ENCODE data around the gene ERLIN1. TPM values are rescaled to one million over a fixed set of nuclear protein-coding genes. Genes with fewer than 3 reads are reported as not detected.

The ERLIN1 gene
- total RNA-seq, 1 experiment from 2014 or later: 15.1 TPM

DNA sequence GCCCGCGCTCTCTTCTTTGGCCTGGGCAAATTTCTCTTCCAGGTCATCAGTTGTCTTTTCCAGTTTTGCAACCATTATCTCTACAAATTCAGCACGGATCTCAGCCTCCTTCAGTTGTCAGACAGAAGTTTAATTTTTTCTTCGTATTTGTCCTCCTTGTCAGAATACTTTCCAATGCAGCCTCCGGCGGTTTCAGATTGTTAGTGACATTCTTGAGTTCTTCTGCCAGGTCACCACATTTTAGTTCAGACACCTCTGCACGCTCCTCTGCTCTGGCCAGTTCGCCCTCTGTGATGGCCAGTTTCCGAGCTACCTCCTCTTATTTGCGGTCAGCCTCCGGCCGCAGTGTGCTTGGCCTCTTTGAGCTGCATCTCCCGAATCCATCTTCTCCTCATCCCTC lies 71.4 kb downstream of the ERLIN1 start:
- Histone ChIP-seq H3K9ac (ENCODE audit: low read length) (no peak overlapping the region), H3K4me3 (ENCODE audit: low read length) (no peak overlapping the region), H3K27me3 (ENCODE audit: low read length) (no peaks in the 10 kb centered on the region), H3K9me2 (replicated peaks; ENCODE audit: low read length) (no peaks in the 10 kb centered on the region), H3K79me2 (ENCODE audit: low read length) (no peaks in the 10 kb centered on the region), H3K36me3 (ENCODE audit: low read depth, low read length) (no peaks in the 10 kb centered on the region), H3K4me1 (ENCODE audit: insufficient read depth, low read length) (no peaks in the 10 kb centered on the region), H2AFZ (ENCODE audit: low read length) (no peak overlapping the region), H3F3A (ENCODE audit: low read length, unreplicated experiment) (no peaks in the 10 kb centered on the region), H3K9me3 (ENCODE audit: low read length) (no peaks in the 10 kb centered on the region), H3K4me2 (ENCODE audit: low read length) (no peak overlapping the region), H4K20me1 (ENCODE audit: low read length) (no peaks in the 10 kb centered on the region), H3K27ac (ENCODE audit: low read length) (no peak overlapping the region)
- DNase-seq (no peak), ATAC-seq (no peak)
- intact Hi-C loops (cut with micrococcal nuclease): no loop called here
- POLR2A ChIA-PET (ENCODE audit: unreplicated experiment): no interaction called here
- TF ChIP-seq EZH2 (IDR thresholded peaks at IDR 0.05; ENCODE audit: low read length, unreplicated experiment): no peak
- TF ChIP-seq, protein P1, sequence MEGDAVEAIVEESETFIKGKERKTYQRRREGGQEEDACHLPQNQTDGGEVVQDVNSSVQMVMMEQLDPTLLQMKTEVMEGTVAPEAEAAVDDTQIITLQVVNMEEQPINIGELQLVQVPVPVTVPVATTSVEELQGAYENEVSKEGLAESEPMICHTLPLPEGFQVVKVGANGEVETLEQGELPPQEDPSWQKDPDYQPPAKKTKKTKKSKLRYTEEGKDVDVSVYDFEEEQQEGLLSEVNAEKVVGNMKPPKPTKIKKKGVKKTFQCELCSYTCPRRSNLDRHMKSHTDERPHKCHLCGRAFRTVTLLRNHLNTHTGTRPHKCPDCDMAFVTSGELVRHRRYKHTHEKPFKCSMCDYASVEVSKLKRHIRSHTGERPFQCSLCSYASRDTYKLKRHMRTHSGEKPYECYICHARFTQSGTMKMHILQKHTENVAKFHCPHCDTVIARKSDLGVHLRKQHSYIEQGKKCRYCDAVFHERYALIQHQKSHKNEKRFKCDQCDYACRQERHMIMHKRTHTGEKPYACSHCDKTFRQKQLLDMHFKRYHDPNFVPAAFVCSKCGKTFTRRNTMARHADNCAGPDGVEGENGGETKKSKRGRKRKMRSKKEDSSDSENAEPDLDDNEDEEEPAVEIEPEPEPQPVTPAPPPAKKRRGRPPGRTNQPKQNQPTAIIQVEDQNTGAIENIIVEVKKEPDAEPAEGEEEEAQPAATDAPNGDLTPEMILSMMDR (conservative IDR thresholded peaks at IDR 0.05; ENCODE audit: low read depth, low read length): no peak
- TF ChIP-seq EZH2phosphoT487 (IDR thresholded peaks at IDR 0.05; ENCODE audit: borderline replicate concordance, low read length): no peak
- BruUV-seq (replicated peaks): no TSS peak
- CTCF ChIA-PET: no interaction called here

DNA sequence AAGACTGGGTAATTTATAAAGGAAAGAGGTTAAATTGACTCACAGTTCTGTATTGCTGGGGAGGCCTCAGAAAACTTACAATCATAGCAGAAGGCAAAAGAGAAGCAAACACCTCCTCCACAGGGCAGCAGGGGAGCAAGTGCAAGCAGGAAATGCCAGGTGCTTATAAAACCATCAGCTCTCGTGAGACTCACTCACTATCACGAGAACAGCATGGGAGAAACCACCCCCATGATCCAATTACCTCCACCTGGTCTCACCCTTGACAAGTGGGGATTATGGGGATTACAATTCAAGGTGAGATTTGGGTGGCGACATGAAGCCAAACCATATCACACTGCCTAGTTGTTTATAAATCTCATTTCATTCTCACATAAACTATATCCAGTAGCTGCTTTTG lies 76.2 kb downstream of the ERLIN1 start:
- POLR2A ChIA-PET (ENCODE audit: unreplicated experiment): no interaction called here

DNA sequence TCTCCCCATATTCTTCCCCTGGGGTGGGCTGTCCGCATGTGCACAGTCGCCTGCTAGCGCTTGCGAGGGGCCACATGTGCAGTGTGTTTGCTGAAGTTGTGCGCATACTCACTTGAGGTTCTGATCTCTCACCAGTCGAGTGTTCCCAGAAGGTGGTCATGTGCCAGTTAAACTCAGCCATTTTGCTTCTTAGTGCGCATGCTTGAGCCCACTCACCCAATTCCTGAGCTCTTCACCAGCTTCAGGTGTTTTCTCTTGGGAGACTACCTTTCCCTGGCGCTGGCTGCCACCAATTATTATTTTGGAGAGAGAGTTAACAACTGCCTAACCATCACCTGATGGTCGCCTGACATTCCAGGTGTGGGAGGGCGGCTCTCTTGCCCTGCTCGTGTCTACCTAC lies 79.0 kb downstream of the ERLIN1 start:
- no peak overlapping the region for H3K9ac ChIP-seq (ENCODE audit: low read length)
- H3K4me2 ChIP-seq (ENCODE audit: low read length): no peak overlapping the region
- H4K20me1 ChIP-seq (ENCODE audit: low read length): no peaks in the 10 kb centered on the region
- no peak overlapping the region for H3K27ac ChIP-seq (ENCODE audit: low read length)
- H3K4me3 ChIP-seq (ENCODE audit: low read length): no peak overlapping the region
- intact Hi-C loops (cut with micrococcal nuclease): no loop called here
- no peak for ATAC-seq
- POLR2A ChIA-PET (ENCODE audit: unreplicated experiment): no interaction called here
- DNase-seq: no peak
- no TSS peak for BruUV-seq (replicated peaks)
- no peaks in the 10 kb centered on the region for H3F3A ChIP-seq (ENCODE audit: low read length, unreplicated experiment)
- H3K9me2 ChIP-seq (replicated peaks; ENCODE audit: low read length): no peaks in the 10 kb centered on the region
- H2AFZ ChIP-seq (ENCODE audit: low read length): no peak overlapping the region
- CTCF ChIA-PET: no interaction called here
- H3K36me3 ChIP-seq (ENCODE audit: low read depth, low read length): no peaks in the 10 kb centered on the region
- H3K9me3 ChIP-seq (ENCODE audit: low read length): no peaks in the 10 kb centered on the region
- H3K27me3 ChIP-seq (ENCODE audit: low read length): no peaks in the 10 kb centered on the region
- H3K4me1 ChIP-seq (ENCODE audit: insufficient read depth, low read length): no peaks in the 10 kb centered on the region
- TF ChIP-seq EZH2phosphoT487 (IDR thresholded peaks at IDR 0.05; ENCODE audit: borderline replicate concordance, low read length) (no peak), EZH2 (IDR thresholded peaks at IDR 0.05; ENCODE audit: low read length, unreplicated experiment) (no peak)
- TF ChIP-seq, protein P1 (conservative IDR thresholded peaks at IDR 0.05; ENCODE audit: low read depth, low read length): no peak
- no peaks in the 10 kb centered on the region for H3K79me2 ChIP-seq (ENCODE audit: low read length)

More for the DNA sequence above, 76.2 kb downstream of the ERLIN1 start:
- intact Hi-C loops (cut with micrococcal nuclease): no loop called here
- Histone ChIP-seq H3K9me2 (replicated peaks; ENCODE audit: low read length) (no peaks in the 10 kb centered on the region), H3F3A (ENCODE audit: low read length, unreplicated experiment) (no peaks in the 10 kb centered on the region), H3K4me3 (ENCODE audit: low read length) (no peak overlapping the region), H3K4me2 (ENCODE audit: low read length) (no peak overlapping the region), H4K20me1 (ENCODE audit: low read length) (no peaks in the 10 kb centered on the region), H3K36me3 (ENCODE audit: low read depth, low read length) (no peaks in the 10 kb centered on the region), H3K27ac (ENCODE audit: low read length) (no peak overlapping the region), H3K79me2 (ENCODE audit: low read length) (no peaks in the 10 kb centered on the region), H3K9ac (ENCODE audit: low read length) (no peak overlapping the region), H3K9me3 (ENCODE audit: low read length) (no peaks in the 10 kb centered on the region), H2AFZ (ENCODE audit: low read length) (no peak overlapping the region), H3K27me3 (ENCODE audit: low read length) (no peaks in the 10 kb centered on the region), H3K4me1 (ENCODE audit: insufficient read depth, low read length) (no peaks in the 10 kb centered on the region)
- TF ChIP-seq, protein P1 (conservative IDR thresholded peaks at IDR 0.05; ENCODE audit: low read depth, low read length): no peak
- TF ChIP-seq EZH2phosphoT487 (IDR thresholded peaks at IDR 0.05; ENCODE audit: borderline replicate concordance, low read length): no peak
- TF ChIP-seq EZH2 (IDR thresholded peaks at IDR 0.05; ENCODE audit: low read length, unreplicated experiment): no peak
- BruUV-seq (replicated peaks): no TSS peak
- DNase-seq (no peak), ATAC-seq (no peak)
- CTCF ChIA-PET: no interaction called here
